ENCODE results near the gene G2E3.

GRCh38 chr14:30655658-30656057 is 96.7 kb downstream of the G2E3 start:
- TF ChIP-seq CTCF (conservative IDR thresholded peaks at IDR 0.05; ENCODE audit: low read depth, low read length) (no peak), EZH2 (IDR thresholded peaks at IDR 0.05; ENCODE audit: low read length, unreplicated experiment) (no peak), EZH2phosphoT487 (IDR thresholded peaks at IDR 0.05; ENCODE audit: borderline replicate concordance, low read length) (no peak)
